Hematopoietic multipotent progenitor cell treated with erythropoietin and hydrocortisone succinate and interleukin-3 and kit ligand, for 6 days (in vitro differentiated cells): ENCODE results near the gene SMYD4.

ENCODE experiments used
- DNase-seq: peaks from one replicate; pipeline ENCODE4 v3.0.0-alpha.2; 2015

Gene SMYD4

DNA sequence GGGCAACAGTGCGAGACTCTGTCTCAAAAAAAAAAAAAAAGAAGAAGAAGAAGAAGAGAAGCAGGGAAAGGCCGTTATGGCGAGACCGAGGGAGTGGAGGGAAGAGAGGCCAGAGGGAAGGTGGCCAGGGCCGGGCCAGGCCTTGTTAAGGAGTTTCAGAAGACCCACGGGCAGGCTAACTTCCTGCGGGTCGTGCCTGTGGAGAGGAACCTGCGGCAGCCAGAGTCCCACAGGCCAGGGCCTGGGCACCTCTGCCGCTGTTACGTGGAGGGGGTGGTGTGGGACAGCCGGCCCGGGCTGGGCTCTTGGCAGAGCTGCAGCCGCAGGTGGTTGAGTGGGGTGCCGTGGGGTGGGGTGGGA, 99.8 kb downstream of the SMYD4 start:
- DNase-seq: no peak
